CD4-positive, alpha-beta memory T cell (primary cell): ENCODE data around the gene PPIP5K1. TPM values are rescaled to one million over a fixed set of nuclear protein-coding genes. Genes with fewer than 3 reads are reported as not detected.

Experiments used
- CTCF ChIA-PET: fragments of 350-600 bp; sonication (Branson Sonifier 250); formaldehyde crosslinking; loops from one replicate; lab custom pipeline; 2021; ENCODE audit warnings: inconsistent platforms; ENCODE audit not compliant: partially characterized antibody; lab: Charles Lee
- POLR2A ChIA-PET: fragments of 350-600 bp; sonication (Branson Sonifier 250); formaldehyde crosslinking; loops from one replicate; lab custom pipeline; 2021; ENCODE audit not compliant: partially characterized antibody; lab: Charles Lee
- DNase-seq, 5 donors: peaks; one replicate each; pipeline versions ENCODE4 v3.0.0 to v3.0.0-alpha.2; 2020 to 2022; ENCODE audit warnings: mixed read lengths in 1 of 5
- H3K27ac ChIP-seq: one replicate; pipeline ENCODE4 v1.7.0; 2013; ENCODE audit warnings: low read depth, low read length
- H3K27me3 ChIP-seq: 2 replicates; pipeline ENCODE4 v1.7.0; 2013; ENCODE audit warnings: mild to moderate bottlenecking, low read length, moderate library complexity; ENCODE audit not compliant: insufficient read depth
- H3K36me3 ChIP-seq: 2 replicates; pipeline ENCODE4 v1.7.0; 2013; ENCODE audit warnings: mild to moderate bottlenecking, low read length, moderate library complexity; ENCODE audit not compliant: insufficient read depth
- H3K4me1 ChIP-seq: 2 replicates; pipeline ENCODE4 v1.7.0; 2013; ENCODE audit warnings: mild to moderate bottlenecking, low read length, moderate library complexity; ENCODE audit not compliant: insufficient read depth
- H3K4me3 ChIP-seq, 2 donors: one replicate each; pipeline ENCODE4 v1.7.0; 2013; ENCODE audit warnings: low read length in 2 of 2, mild to moderate bottlenecking in 1 of 2
- H3K9me3 ChIP-seq, 2 donors: one replicate each; pipeline ENCODE4 v1.7.0; 2013; ENCODE audit warnings: low read length in 2 of 2, control low read depth in 1 of 2; ENCODE audit not compliant: control insufficient read depth in 1 of 2
- H3K27ac Mint-ChIP-seq, 7 donors: one replicate each; pipeline ENCODE4 v1.8.0; 2020 to 2021; ENCODE audit warnings: mixed read lengths in 7 of 7, mild to moderate bottlenecking in 6 of 7, inconsistent platforms in 3 of 7, moderate library complexity in 3 of 7
- H3K27me3 Mint-ChIP-seq, 2 donors: one replicate each; pipeline ENCODE4 v1.8.0; 2020 to 2021; ENCODE audit warnings: mixed read lengths in 2 of 2
- H3K36me3 Mint-ChIP-seq, 2 donors: one replicate each; pipeline ENCODE4 v1.8.0; 2020 to 2021; ENCODE audit warnings: mixed read lengths in 2 of 2, inconsistent platforms in 1 of 2, mild to moderate bottlenecking in 1 of 2
- H3K4me1 Mint-ChIP-seq, 4 donors: one replicate each; pipeline ENCODE4 v1.8.0; 2020 to 2021; ENCODE audit warnings: mixed read lengths in 4 of 4, mild to moderate bottlenecking in 1 of 4
- H3K4me3 Mint-ChIP-seq, 8 donors: one replicate each; pipeline ENCODE4 v1.8.0; 2020 to 2021; ENCODE audit warnings: mixed read lengths in 8 of 8, mild to moderate bottlenecking in 7 of 8, moderate library complexity in 6 of 8, inconsistent platforms in 3 of 8
- H3K9me3 Mint-ChIP-seq, 8 donors: one replicate each; pipeline ENCODE4 v1.8.0; 2020 to 2021; ENCODE audit warnings: mixed read lengths in 8 of 8, mild to moderate bottlenecking in 5 of 8, inconsistent platforms in 3 of 8, moderate library complexity in 1 of 8
- intact Hi-C: fragments of 100-400 bp; cut with micrococcal nuclease; formaldehyde crosslinking; loops from one replicate; pipeline ENCODE4 v1.15.1; 2023
- polyA plus RNA-seq, 2 donors: library from polyadenylated mRNA; unstranded; fragments of 300-500 nt; fragmentation: Illumina TruSeq; gene quantifications; one replicate each; pipeline ENCODE4 v1.2.3, GENCODE V29; 2021
- total RNA-seq, 2 experiments: library from RNA; stranded (reverse); gene quantifications; one replicate each; pipeline ENCODE4 v1.2.3, GENCODE V29; 2021

PPIP5K1 gene
- total and polyA plus RNA-seq, 4 experiments from 2014 or later, result 4.4 to 66.6 (median 31.3) TPM

DNA sequence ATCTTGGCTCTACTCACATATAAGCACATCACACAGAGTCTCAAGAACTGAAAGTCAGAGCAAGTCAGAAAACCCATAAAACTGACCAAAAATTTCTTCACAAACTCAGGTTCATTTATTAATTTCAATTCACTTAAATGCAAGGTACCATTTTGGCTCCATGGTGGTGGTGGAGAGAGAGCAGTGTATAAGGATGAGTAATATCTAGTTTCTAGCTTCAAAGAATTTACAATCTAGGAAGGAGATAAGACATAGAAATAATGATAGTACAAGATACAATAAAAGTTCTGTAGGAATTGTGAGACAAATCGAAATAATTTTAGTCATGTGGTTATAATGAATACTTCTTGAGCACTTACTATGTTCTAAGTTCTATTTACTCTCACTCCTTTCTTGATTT, 90.4 kb downstream of the PPIP5K1 start:
- POLR2A ChIA-PET, result interaction anchor here (0.6 kb wide), 1 partner anchor 11 kb away, joined by 6 read pairs; no protein-coding TSS in a partner anchor

GRCh38 chr15:43498990-43499389, 91.0 kb downstream of the PPIP5K1 start:
- DNase-seq, result no peak
- no peaks in the 10 kb centered on the region for H3K9me3 Mint-ChIP-seq
- H3K27ac Mint-ChIP-seq, result no peak overlapping the region

More for the DNA sequence above, 90.4 kb downstream of the PPIP5K1 start:
- no peak overlapping the region for H3K27ac ChIP-seq
- no peaks in the 10 kb centered on the region for H3K9me3 ChIP-seq
- no peaks in the 10 kb centered on the region for H3K9me3 Mint-ChIP-seq
- no peaks in the 10 kb centered on the region for H3K4me1 ChIP-seq
- no peak for DNase-seq
- no peak overlapping the region for H3K4me3 Mint-ChIP-seq
- CTCF ChIA-PET, result interaction anchor here (2.3 kb wide), 1 partner anchor 13 kb away, joined by 17 read pairs; no protein-coding TSS in a partner anchor
- no peaks in the 10 kb centered on the region for H3K27me3 Mint-ChIP-seq
- intact Hi-C loops, result no loop called here
- peaks cover 0 to 2% (median under 1%) of the 10 kb centered on the region in 4 donors for H3K4me1 Mint-ChIP-seq
- no peaks in the 10 kb centered on the region for H3K36me3 ChIP-seq
- no peak overlapping the region for H3K4me3 ChIP-seq
- peaks cover 2 to 3% of the 10 kb centered on the region in 2 donors for H3K36me3 Mint-ChIP-seq
- peak overlapping the region in 2 of 7 donors; percentile 15 to 46 for H3K27ac Mint-ChIP-seq
- H3K27me3 ChIP-seq, result no peaks in the 10 kb centered on the region

DNA sequence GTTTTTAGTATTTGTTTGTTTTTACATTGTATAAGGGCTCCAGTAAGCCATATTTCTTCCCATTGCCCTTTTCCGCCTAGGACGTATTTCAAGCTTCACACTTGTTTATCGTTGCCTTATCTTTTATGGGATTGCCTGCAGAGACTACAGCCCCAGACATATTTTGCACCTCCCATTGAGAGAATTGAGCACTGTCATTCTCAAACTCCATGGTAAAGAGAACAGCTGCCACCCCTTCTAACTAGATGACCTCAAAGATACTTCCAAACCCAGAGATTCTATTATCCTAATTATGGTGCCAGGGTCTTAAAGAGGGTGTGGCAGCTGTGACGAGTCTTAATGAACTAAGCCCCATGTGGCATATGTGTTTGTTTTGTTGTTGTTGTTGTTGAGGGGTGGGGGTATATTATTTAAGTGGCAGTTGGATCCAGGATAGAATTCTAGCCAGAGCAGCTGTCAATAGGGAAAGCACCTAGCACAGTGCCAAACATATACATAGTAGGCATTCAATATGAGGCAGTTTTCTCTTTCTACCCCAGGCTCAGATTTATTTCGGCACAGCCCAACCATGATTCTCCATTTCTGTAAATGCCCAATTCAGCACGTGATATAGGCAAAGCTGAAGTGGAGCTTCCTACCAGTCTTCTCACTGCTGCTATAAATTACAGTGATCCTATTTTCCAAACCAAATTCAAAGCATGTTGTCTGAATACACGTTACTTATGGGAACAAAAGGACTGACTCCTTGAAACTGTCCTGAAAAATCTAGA, 96.1 kb downstream of the PPIP5K1 start:
- Mint-ChIP-seq H3K27me3 (no peaks in the 10 kb centered on the region), H3K36me3 (peaks cover 7 to 25% of the 10 kb centered on the region in 2 donors), H3K4me3 (peak overlapping the region; percentile 94 to 99 (median 97)), H3K27ac (peak overlapping the region; percentile 92 to 100 (median 98)), H3K4me1 (peaks cover 25 to 31% (median 29%) of the 10 kb centered on the region in 4 donors), H3K9me3 (no peaks in the 10 kb centered on the region)
- no peaks in the 10 kb centered on the region for H3K36me3 ChIP-seq
- no peaks in the 10 kb centered on the region for H3K9me3 ChIP-seq
- H3K27ac ChIP-seq, result peak overlapping the region; percentile 93
- DNase-seq, result no peak
- no peaks in the 10 kb centered on the region for H3K27me3 ChIP-seq
- ChIA-PET POLR2A (interaction anchor here (1.2 to 5.5 kb wide), 4 partner anchors 10 to 29 kb away, joined by 3 to 97 read pairs (median 5); no protein-coding TSS in a partner anchor), CTCF (interaction anchor here (0.7 to 14.6 kb wide), 4 partner anchors 12 to 118 kb away, joined by 3 to 252 read pairs (median 3); no protein-coding TSS in a partner anchor)
- H3K4me3 ChIP-seq, result peak overlapping the region; percentile 54 to 90
- H3K4me1 ChIP-seq, result peaks cover 25% of the 10 kb centered on the region
- intact Hi-C loops, result loop anchor here (1.0 kb wide), 1 partner anchor 16 kb away; no protein-coding TSS in a partner anchor

More at GRCh38 chr15:43498990-43499389, 91.0 kb downstream of the PPIP5K1 start:
- Histone ChIP-seq H3K4me1 (no peaks in the 10 kb centered on the region), H3K27ac (no peak overlapping the region), H3K9me3 (no peaks in the 10 kb centered on the region), H3K4me3 (no peak overlapping the region), H3K27me3 (no peaks in the 10 kb centered on the region), H3K36me3 (no peaks in the 10 kb centered on the region)
- Mint-ChIP-seq H3K27me3 (no peaks in the 10 kb centered on the region), H3K4me1 (peaks cover under 1 to 2% (median 1%) of the 10 kb centered on the region in 4 donors), H3K36me3 (peaks cover 2 to 3% of the 10 kb centered on the region in 2 donors), H3K4me3 (no peak overlapping the region)
- ChIA-PET POLR2A (no interaction called here), CTCF (interaction anchor here (1.0 kb wide), 1 partner anchor 12 kb away, joined by 3 read pairs; no protein-coding TSS in a partner anchor)
- intact Hi-C loops, result no loop called here

GRCh38 chr15:43492673-43493601, 97.1 kb downstream of the PPIP5K1 start, which contains the start of gene TP53BP1:
TP53BP1 (minus strand) TSS chr15:43493156; CDS start chr15:43493043, 113 bp downstream.
- DNase-seq, result peak; percentile 92 to 98 (median 94)
- peak within 1 kb of the TSS; percentile 74 to 90 for H3K4me3 ChIP-seq

DNA sequence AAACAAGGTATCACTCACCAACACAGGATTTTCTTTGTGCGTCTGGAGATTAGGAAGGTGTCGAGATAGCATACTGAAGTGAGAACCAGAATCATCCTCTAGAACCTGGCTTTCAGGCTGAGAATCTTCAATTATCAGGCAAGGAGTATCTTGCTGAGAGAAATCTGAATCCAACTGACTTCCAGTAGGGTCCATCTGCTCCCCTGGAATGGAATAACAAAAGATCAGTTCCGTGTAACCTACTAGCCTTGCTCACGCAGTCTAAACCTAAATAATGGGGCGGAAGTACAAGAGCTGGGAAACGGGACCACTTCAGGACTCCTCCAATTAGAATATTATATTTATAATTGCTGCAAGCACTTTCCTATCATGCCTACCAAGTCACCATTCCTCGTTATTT, 97.7 kb downstream of the PPIP5K1 start:
- Histone ChIP-seq H3K36me3 (no peaks in the 10 kb centered on the region), H3K4me1 (peaks cover 27% of the 10 kb centered on the region), H3K27me3 (no peaks in the 10 kb centered on the region), H3K9me3 (no peaks in the 10 kb centered on the region), H3K4me3 (peak overlapping the region; percentile 74 to 90), H3K27ac (peak overlapping the region; percentile 93)
- Mint-ChIP-seq H3K9me3 (no peaks in the 10 kb centered on the region), H3K27me3 (no peaks in the 10 kb centered on the region), H3K4me1 (peaks cover 29 to 38% (median 32%) of the 10 kb centered on the region in 4 donors), H3K27ac (peak overlapping the region; percentile 92 to 100 (median 98)), H3K4me3 (peak overlapping the region; percentile 94 to 99 (median 97)), H3K36me3 (peaks cover 12 to 29% of the 10 kb centered on the region in 2 donors)
- DNase-seq, result no peak
- ChIA-PET CTCF (interaction anchor here (0.8 to 14.6 kb wide), 3 partner anchors 8 to 20 kb away, joined by 3 to 252 read pairs (median 4); no protein-coding TSS in a partner anchor), POLR2A (interaction anchor here (0.9 to 5.5 kb wide), 5 partner anchors 8 to 31 kb away, joined by 3 to 97 read pairs (median 5); no protein-coding TSS in a partner anchor)
- intact Hi-C loops, result no loop called here

More at GRCh38 chr15:43492673-43493601, 97.1 kb downstream of the PPIP5K1 start, which contains the start of gene TP53BP1:
- Histone ChIP-seq H3K27ac (peak within 1 kb of the TSS; percentile 93), H3K9me3 (no peaks in the 10 kb centered on the region), H3K27me3 (no peaks in the 10 kb centered on the region), H3K4me1 (peaks cover 27% of the 10 kb centered on the region), H3K36me3 (no peaks in the 10 kb centered on the region)
- Mint-ChIP-seq H3K4me1 (peaks cover 29 to 38% (median 32%) of the 10 kb centered on the region in 4 donors), H3K27me3 (no peaks in the 10 kb centered on the region), H3K36me3 (peaks cover 12 to 29% of the 10 kb centered on the region in 2 donors), H3K27ac (peak within 1 kb of the TSS; percentile 92 to 100 (median 98)), H3K9me3 (no peaks in the 10 kb centered on the region), H3K4me3 (peak within 1 kb of the TSS; percentile 94 to 99 (median 97))
- POLR2A ChIA-PET, result interaction anchor here (0.9 to 5.5 kb wide), 5 partner anchors 8 to 30 kb away, joined by 3 to 97 read pairs (median 5); no protein-coding TSS in a partner anchor
- intact Hi-C loops, result loop anchor here (1.0 kb wide), 1 partner anchor 17 kb away; no protein-coding TSS in a partner anchor
- CTCF ChIA-PET, result interaction anchor here (0.7 to 14.6 kb wide), 4 partner anchors 9 to 53 kb away, joined by 3 to 252 read pairs (median 4); no protein-coding TSS in a partner anchor

GRCh38 chr15:43489191-43489590, 100.8 kb downstream of the PPIP5K1 start:
- Histone ChIP-seq H3K27ac (no peak overlapping the region), H3K4me1 (peaks cover 27% of the 10 kb centered on the region), H3K9me3 (no peaks in the 10 kb centered on the region), H3K27me3 (no peaks in the 10 kb centered on the region), H3K4me3 (no peak overlapping the region), H3K36me3 (no peaks in the 10 kb centered on the region)
- Mint-ChIP-seq H3K9me3 (no peaks in the 10 kb centered on the region), H3K4me3 (no peak overlapping the region), H3K4me1 (peaks cover 32 to 41% (median 33%) of the 10 kb centered on the region in 4 donors), H3K27me3 (no peaks in the 10 kb centered on the region), H3K36me3 (peaks cover 16 to 38% of the 10 kb centered on the region in 2 donors), H3K27ac (peak overlapping the region in 5 of 7 donors; percentile 1 to 61 (median 18))
- POLR2A ChIA-PET, result interaction anchor here (1.5 to 1.7 kb wide), 2 partner anchors 21 to 26 kb away, joined by 7 to 14 read pairs; no protein-coding TSS in a partner anchor
- intact Hi-C loops, result no loop called here
- CTCF ChIA-PET, result interaction anchor here (1.0 to 14.6 kb wide), 2 partner anchors 13 to 24 kb away, joined by 3 to 252 read pairs; no protein-coding TSS in a partner anchor
- peak in 1 of 5 donors; percentile 17 for DNase-seq
